Measurements from ENCODE around the gene ADAMTSL1.

Gene ADAMTSL1

DNA sequence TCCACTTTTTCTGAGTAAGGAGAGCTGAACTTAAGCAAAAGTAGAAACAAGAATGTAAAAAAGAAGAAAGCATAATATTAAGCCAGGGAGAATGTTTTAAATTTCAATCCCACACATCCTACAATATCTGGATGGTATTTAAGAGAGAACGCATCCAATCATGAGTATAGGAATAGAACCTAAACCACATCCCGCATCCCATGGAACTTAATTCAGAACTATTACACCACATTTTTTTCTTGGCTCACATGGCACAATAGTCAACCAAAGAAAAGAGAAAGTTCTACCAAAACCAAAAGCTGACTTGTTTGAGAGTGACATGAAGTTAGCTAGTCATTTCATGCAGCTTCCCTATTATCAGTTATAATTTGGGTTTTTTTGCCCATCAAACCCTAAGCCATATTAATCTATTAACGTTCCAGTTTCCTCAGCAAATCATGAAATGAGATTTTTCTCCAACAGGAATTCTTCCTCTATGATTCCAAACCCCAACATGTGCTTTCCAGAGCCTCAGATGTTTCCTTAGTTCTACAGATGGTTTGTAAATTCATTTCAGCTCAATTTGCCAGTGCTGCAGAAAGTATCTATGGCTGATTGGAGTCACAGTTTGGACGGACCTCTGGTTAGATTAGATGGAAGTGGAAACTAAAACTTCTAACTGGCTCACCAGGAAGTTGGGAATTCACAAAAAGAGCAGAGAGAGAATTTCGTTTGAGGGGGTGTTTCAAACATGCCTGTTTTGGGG, 22.5 kb downstream of the ADAMTSL1 start:
- peak; percentile 45 for FAIRE-seq
- no peak for TF ChIP-seq POLR2A (IDR thresholded peaks at IDR 0.05; ENCODE audit: low read depth, low read length)
- DNase-seq (ENCODE audit: insufficient read length, low spot score), result no peak

DNA sequence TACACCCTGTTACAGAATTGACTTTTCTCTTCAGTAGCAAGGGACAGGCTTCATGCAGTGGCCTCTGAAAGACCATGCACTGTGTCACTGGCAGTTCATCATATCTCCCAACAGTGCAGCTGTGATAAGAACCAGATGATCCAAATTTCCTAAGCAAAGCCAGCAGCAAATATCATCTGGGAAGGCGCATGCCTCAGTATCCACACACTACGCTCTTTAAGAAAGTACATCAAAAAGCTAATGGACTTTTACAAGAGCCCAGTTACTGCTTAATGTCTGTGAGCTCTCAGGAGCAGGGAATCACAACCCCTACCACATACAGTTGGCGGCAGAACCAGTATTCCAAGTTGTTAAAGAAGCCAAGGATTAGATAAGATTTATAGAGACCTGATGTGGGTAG, 25.1 kb downstream of the ADAMTSL1 start:
- no peak for TF ChIP-seq POLR2A (IDR thresholded peaks at IDR 0.05; ENCODE audit: low read depth, low read length)
- DNase-seq (ENCODE audit: insufficient read length, low spot score) (no peak), FAIRE-seq (peak; percentile 53)

DNA sequence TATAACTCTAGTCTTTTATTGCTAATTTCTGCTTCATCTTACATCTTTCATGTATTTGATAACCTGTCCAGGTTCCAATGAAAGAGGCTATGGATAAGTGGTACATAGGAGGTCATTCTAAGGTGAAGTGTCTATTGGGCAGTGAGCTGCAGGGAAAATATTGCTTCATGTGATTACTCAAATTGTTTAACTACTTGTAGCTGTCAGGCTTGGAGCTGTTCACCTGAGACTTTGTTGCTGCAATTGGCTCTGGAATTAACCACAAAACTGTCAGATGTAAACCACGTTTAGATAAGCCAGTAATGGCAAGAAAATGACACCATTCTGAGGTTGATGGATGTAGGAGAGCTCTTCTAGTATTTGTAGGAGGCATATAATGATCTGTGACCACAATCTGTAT, 26.0 kb downstream of the ADAMTSL1 start:
- no peak for TF ChIP-seq POLR2A (IDR thresholded peaks at IDR 0.05; ENCODE audit: low read depth, low read length)
- FAIRE-seq (peak; percentile 15), DNase-seq (ENCODE audit: insufficient read length, low spot score) (no peak)

DNA sequence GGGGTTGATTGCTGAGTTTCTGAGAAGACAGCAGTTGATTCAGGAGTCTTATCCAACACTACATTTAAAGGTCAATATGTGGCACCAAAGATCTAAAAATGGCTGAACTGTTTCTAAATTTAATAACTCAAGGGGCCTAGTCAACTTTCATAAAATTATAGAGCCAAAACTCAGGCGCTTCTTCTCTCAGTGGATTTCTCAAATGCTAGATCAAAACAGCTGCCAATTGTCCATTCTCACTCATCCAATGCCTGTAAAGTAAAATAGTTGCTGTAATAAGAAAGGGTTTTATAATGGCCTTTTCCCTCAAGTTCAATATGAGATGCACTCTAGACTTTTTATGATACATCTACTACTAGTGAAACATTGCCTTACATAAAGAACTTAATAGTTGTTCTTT, 26.5 kb downstream of the ADAMTSL1 start:
- FAIRE-seq (peak; percentile 41), DNase-seq (ENCODE audit: insufficient read length, low spot score) (no peak)
- TF ChIP-seq POLR2A (IDR thresholded peaks at IDR 0.05; ENCODE audit: low read depth, low read length), result no peak

DNA sequence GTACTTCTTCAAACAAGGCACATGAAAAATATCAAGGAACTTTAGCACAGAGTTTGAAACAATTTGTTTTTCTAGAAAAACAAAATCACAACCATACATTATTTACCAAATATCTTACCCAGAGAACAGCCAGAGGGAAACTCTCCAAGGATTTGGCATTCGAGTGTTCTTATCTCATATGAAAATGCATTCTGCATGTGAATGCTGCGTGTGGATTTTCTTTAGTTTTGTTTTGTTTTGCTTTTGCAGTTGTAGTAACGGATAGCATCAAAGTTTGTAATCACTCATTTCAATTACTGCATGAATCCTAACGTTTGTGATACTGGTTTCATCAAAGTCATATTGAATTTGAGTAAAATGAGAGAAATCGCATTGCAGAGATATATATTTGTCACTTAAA, 28.0 kb downstream of the ADAMTSL1 start:
- FAIRE-seq, result peak; percentile 62
- TF ChIP-seq POLR2A (IDR thresholded peaks at IDR 0.05; ENCODE audit: low read depth, low read length), result no peak
- DNase-seq (ENCODE audit: insufficient read length, low spot score), result no peak

DNA sequence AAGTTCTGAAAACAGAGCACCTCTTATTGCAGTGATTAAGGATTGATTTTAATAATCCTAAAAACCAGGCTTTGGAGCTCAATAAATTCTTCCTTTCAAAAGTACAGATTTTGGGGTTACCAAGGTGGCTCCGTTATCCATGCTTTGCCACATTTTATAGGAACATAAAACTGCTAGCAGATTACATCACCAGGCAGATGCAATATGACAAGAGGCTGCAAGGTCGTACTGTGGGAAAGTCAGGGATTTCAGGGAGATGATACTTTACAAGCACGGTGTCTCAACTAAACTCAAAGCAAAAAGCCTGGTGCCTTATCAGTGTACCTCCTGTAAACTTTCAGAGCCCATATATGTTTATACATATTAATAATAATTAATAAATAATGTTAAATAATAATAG, 28.6 kb downstream of the ADAMTSL1 start:
- peak; percentile 15 for FAIRE-seq
- TF ChIP-seq POLR2A (IDR thresholded peaks at IDR 0.05; ENCODE audit: low read depth, low read length), result no peak
- no peak for DNase-seq (ENCODE audit: insufficient read length, low spot score)

DNA sequence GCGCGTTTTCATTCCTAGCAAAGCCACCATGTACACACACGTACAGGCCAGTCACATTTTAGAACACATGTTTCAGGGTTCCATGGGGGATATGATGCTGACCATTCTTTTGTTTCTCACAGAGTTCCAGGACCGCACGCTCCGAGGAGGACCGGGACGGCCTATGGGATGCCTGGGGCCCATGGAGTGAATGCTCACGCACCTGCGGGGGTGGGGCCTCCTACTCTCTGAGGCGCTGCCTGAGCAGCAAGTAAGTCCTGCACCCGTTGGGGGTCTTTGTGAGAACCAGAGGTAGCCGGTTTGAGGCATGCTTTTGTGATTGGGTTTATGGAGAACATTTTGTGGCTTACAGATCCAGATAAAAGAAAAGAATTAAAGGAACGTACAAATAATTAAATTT, 30.8 kb downstream of the ADAMTSL1 start:
- no peak for DNase-seq (ENCODE audit: insufficient read length, low spot score)
- TF ChIP-seq POLR2A (IDR thresholded peaks at IDR 0.05; ENCODE audit: low read depth, low read length), result no peak
- no peak for FAIRE-seq

DNA sequence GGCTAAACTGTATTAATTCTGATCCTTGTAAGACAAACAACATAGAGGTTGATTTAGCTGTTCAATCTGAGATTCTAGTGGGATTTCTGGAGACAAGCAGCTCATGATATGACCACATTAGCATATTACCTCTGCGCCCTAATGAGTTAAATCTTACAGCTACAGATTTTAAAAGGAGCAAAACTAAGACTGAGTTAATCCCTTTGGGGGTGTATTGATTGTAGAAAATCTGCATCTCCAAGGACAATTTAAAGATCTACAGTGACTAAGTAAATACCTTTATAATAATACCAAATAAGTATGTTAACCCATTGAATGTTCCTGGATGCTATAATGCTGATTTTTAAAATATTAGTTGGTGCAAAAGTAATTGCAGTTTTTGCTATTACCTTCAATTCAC, 33.2 kb downstream of the ADAMTSL1 start:
- no peak for FAIRE-seq
- no peak for TF ChIP-seq POLR2A (IDR thresholded peaks at IDR 0.05; ENCODE audit: low read depth, low read length)
- no peak for DNase-seq (ENCODE audit: insufficient read length, low spot score)

DNA sequence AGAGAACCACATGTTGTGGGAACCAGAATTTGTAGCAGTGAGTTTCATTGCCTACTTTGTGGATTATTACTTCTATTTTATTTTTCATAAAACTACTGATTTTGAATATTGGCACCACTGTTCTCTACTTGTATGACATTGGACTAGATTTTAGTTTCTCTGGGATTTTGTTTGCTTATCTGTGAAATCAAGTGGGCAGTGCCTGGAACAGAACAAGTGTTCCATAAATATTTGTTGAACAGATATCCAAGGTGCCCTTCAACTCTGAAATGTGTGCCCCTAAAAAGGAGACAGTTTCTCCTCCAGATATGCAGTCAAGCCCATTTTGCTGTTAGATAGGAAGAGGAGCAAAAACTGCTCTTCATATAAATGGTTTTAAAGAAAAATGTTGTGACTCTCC, 42.6 kb downstream of the ADAMTSL1 start:
- no peak for TF ChIP-seq POLR2A (IDR thresholded peaks at IDR 0.05; ENCODE audit: low read depth, low read length)
- no peak for FAIRE-seq
- no peak for DNase-seq (ENCODE audit: insufficient read length, low spot score)

DNA sequence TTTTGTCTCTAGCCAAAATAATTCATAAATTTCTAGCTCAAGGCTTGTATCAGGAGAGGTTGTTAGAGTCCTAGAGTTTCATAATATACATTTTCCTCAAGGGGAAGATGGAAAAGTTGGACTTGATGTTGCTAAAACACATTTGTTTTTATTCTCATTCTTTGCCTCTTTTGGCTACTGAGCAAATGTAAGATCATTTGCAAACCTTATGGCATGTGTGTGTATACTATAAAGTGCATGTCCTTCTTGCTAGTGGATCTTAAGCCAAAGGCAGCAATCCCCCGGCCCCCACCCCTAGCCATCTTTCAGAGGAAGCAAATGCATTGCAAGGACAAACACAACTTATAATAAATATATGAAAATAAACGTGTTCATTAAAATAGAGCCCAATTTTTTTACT, 43.0 kb downstream of the ADAMTSL1 start:
- FAIRE-seq, result peak; percentile 30
- no peak for TF ChIP-seq POLR2A (IDR thresholded peaks at IDR 0.05; ENCODE audit: low read depth, low read length)
- no peak for DNase-seq (ENCODE audit: insufficient read length, low spot score)

DNA sequence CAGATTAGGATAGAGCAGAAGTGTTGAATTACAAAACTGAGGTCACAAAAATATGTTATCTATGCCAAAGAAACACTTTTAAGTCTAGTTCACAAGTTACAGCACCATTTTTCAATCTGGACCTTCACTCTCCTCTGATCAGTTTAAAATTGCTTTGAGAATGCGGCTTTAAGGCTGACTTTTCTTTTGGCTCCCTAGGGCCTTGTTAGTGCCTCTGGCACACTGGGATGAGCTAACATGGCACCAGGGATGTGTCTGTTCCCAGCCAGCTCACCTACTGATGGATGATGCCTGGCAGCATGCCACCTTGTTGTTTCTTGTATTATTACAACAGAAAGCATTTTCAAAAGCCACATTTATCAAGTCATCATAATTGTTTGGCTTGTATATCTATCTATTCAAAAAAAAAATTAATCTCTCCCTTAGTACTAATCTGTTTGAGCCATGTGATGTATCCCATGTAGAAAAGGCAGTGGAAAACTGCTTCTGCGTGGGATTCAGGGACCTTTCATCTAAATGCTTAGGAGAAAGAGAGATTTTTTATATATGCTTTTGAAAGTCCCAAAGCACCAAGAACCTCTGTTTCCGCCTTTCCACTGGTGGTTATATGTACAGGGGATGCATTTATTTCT, 46.6 kb downstream of the ADAMTSL1 start:
- DNase-seq (ENCODE audit: insufficient read length, low spot score), result no peak
- no peak for TF ChIP-seq POLR2A (IDR thresholded peaks at IDR 0.05; ENCODE audit: low read depth, low read length)
- FAIRE-seq, result no peak

DNA sequence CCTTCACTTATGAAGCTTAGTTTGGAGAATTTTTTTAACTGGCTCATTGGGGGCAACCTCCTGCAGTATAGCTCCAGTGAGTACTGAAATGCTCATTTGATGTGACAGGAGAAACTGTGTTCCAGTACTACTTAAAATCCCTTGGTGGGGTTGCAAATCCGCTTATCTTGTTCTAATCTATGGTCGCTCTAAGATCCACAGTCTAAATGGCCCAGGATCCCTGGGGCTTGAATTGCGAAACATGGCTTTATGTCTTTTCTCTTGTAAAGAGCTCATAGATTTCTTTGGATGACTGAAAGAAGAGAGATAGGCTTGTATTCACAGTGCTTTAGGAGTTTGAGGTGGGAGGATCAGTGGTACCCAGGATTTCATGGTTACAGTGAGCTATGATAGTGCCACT, 52.7 kb downstream of the ADAMTSL1 start:
- FAIRE-seq (no peak), DNase-seq (ENCODE audit: insufficient read length, low spot score) (no peak)
- no peak for TF ChIP-seq POLR2A (IDR thresholded peaks at IDR 0.05; ENCODE audit: low read depth, low read length)

DNA sequence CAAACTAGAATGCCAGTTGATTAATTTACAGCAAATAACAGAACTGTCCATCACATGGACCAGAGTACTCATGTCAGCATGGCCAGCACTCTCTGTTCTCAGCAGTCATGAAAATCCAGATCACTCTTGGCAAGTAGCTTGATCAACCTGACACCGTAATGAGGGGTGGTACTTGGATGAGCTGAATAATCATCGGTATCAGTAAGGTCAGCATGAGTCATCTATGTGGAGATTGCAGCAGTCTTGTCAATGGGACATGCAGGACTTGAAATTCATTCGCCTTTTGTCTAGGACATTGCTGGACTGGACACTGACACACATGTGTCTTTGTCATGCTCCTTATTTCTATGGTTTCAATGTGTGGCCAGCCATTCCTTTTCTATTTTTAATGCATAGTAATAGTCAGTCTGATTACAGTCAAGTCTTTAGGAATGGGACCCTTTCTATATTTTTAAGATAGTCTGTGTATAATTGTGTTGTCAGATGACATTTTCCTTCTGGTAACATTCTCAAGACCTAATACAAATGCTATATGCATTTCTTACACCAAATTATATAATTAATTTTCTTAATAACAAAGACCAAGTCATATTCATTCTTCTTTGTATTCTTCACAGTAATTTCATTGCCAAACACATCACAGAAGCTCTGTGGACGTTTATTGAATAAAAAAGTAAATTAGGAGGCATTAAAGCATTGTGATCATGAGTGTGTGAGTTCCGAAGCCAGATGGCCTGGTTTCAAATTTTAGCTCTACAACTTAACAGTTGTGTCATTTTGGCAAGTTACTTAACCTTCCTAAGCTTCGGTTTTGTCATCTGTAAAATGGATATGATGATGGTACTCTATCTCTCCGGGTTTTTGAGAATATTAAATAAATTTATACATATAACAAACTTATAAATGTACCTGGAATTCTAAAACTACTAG, 57.4 kb downstream of the ADAMTSL1 start:
- no peak for DNase-seq (ENCODE audit: insufficient read length, low spot score)
- peak; percentile 85 for FAIRE-seq
- TF ChIP-seq POLR2A (IDR thresholded peaks at IDR 0.05; ENCODE audit: low read depth, low read length), result no peak

DNA sequence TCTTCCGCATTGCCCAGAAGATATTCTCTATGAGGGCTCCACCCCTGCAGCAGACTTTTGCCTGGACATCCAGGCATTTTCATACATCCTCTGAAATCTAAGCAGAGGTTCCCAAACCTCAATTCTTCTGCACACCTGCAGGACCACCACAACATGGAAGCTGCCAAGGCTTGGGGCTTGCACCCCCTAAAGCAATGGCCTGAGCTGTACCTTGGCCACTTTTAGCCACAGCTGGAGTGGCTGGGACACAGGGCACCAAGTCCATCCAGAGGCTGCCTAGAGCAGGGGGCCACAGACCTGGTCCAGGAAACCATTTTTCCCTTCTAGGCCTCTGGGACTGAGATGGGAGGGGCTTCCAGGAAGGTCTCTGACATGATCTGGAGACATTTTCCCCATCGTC, 60.7 kb downstream of the ADAMTSL1 start:
- FAIRE-seq, result no peak

More for the DNA sequence above, 60.7 kb downstream of the ADAMTSL1 start:
- no peak for DNase-seq (ENCODE audit: insufficient read length, low spot score)
- TF ChIP-seq POLR2A (IDR thresholded peaks at IDR 0.05; ENCODE audit: low read depth, low read length), result no peak

Data from H54 (cell line).